SK-N-MC (cell line): ENCODE data around the gene MUC5B.

Experiments
- EZH2 ChIP-seq: fragments of 200-600 bp; sonication (generic); IDR thresholded peaks from one replicate; pipeline ENCODE4 v1.6.1; 2017; ENCODE audit warnings: antibody characterized with exemption
- POLR2AphosphoS5 ChIP-seq: IDR thresholded peaks from 2 replicates; pipeline ENCODE4 v1.6.1; 2012; ENCODE audit warnings: mild to moderate bottlenecking, low read depth, low read length, borderline replicate concordance

DNA sequence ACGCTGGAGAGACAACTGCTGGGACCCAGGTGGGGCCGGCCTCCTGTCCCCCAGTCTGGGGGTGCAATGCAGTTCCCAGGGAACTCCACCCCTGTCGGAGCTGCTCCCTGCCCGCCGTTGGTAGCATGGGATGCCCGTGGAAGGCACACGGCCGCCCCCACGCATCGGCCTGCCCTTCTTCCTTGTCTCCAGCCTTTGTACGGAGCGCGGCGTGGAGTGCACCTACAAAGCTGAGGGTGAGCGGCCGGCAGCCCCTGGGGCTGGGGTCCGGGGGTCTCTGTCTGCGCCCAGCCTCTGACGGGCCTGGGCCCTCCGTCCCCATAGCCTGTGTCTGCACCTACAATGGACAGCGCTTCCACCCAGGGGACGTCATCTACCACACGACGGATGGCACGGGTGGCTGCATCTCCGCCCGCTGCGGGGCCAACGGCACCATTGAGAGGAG lies 41.9 kb upstream of the MUC5B start:
- no peak for TF ChIP-seq EZH2
- no peak for TF ChIP-seq POLR2AphosphoS5
